Upper lobe of left lung (tissue), 6 donors: Measurements from ENCODE around the gene ABCC4. TPM values are rescaled to one million over a fixed set of nuclear protein-coding genes. Genes with fewer than 3 reads are reported as not detected.

ENCODE experiments used
- ATAC-seq, 2 donors: fragments of 200-7000 bp; cut with Tn5 transposase; one replicate each; pipeline ENCODE4 v1.9.1; 2022; ENCODE audit warnings: mild to moderate bottlenecking in 2 of 2, moderate library complexity in 2 of 2; ENCODE audit not compliant: low FRiP score in 2 of 2
- DNase-seq, 2 donors: peaks; one replicate each; pipeline ENCODE4 v3.0.0-alpha.2; 2019 to 2020
- H3K27ac ChIP-seq, 4 donors: fragments of 200-600 bp; sonication (generic); one replicate each; pipeline ENCODE4 v1.5.1; 2016 to 2019
- H3K27me3 ChIP-seq, 4 donors: fragments of 200-600 bp; sonication (generic); one replicate each; pipeline ENCODE4 v1.5.1; 2017 to 2019
- H3K36me3 ChIP-seq, 4 donors: fragments of 200-600 bp; sonication (generic); one replicate each; pipeline ENCODE4 v1.5.1; 2016 to 2019
- H3K4me1 ChIP-seq, 4 donors: fragments of 200-600 bp; sonication (generic); one replicate each; pipeline ENCODE4 v1.5.1; 2018 to 2019
- H3K4me3 ChIP-seq, 4 donors: fragments of 200-600 bp; sonication (generic); one replicate each; pipeline ENCODE4 v1.5.1; 2017 to 2019; ENCODE audit warnings: mild to moderate bottlenecking in 2 of 4, moderate library complexity in 1 of 4
- H3K9me3 ChIP-seq, 4 donors: fragments of 200-600 bp; sonication (generic); one replicate each; pipeline ENCODE4 v1.5.1; 2018 to 2019
- EP300 ChIP-seq, 4 donors: sonication (generic); formaldehyde crosslinking; IDR thresholded peaks; one replicate each; pipeline ENCODE4 v1.5.1; 2017; ENCODE audit warnings: antibody characterized with exemption in 4 of 4, control low read depth in 2 of 4
- POLR2A ChIP-seq, 4 donors: fragments of 450-650 bp; IDR thresholded peaks; one replicate each; pipeline ENCODE4 v1.5.1; 2016 to 2017; ENCODE audit warnings: antibody characterized with exemption in 4 of 4, mild to moderate bottlenecking in 2 of 4
- POLR2AphosphoS5 ChIP-seq, 2 donors: sonication (generic); formaldehyde crosslinking; IDR thresholded peaks; one replicate each; pipeline ENCODE4 v1.5.1; 2017; ENCODE audit warnings: antibody characterized with exemption in 2 of 2
- WGBS, 2 donors: methylation state at CpG; one replicate each; pipeline ENCODE4 v1.1.5; 2017 to 2018; 5-methylcytosine and 5-hydroxymethylcytosine counted together
- total RNA-seq, 6 donors: library from RNA; depleted of rRNA in 4 of 6; stranded (reverse); fragments of >200 nt in 4 of 6; gene quantifications; one replicate each; pipeline versions ENCODE4 v1.1.0 to v1.2.1, GENCODE V29; 2016 to 2021
- TF ChIP-seq, protein P1 (sequence below), 6 experiments: fragments of 450-650 bp in 4 of 6; fragments of 200-600 bp in 2 of 6; sonication (generic) in 2 of 6; IDR thresholded peaks; one replicate each; pipeline ENCODE4 v1.5.1; 2016 to 2019; ENCODE audit warnings: antibody characterized with exemption in 6 of 6
- donor health status: DM: no; HTN: no; CAD: no; lungs with moderate emphysema.
- donor health status: DM: no; HTN: yes; CAD: no; lungs with severe emphysema.

ABCC4 gene
- total RNA-seq, 6 donors from 2014 or later = 17.0 to 78.6 (median 31.9) TPM

DNA sequence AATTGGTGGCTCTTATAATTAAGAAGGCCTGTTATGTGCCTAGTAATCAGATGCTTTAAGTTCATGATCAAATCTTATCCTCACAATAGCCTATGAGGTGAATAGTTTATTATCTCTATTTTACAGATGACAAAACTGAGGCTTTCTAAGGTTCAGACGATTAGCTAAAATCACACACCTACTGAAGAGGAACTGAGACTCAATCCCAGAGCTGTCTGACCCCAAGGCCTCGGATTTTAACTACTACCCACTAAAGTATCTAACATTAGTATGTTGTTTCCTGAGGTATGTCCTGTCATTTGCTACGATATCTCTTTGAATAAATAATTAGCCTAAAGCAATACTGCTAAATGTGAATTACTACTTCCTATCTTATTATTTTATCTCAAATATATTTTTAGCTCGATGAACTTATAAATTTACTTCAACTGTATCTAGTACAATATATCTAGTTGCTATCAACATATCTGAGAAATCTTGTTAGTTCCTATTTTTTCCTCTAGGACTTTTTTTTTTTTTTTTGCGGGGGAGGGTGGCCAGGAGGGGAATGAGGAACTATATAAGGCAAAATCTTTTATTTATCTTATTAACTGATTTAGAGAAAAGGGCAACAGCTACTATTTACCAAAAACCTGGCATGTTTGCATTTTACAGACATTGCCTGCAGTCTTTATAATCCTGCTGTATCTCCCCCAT is 118.5 kb downstream of the ABCC4 start:
- Histone ChIP-seq H3K27ac (no peak overlapping the region), H3K36me3 (peaks cover 0 to 4% (median 2%) of the 10 kb centered on the region in 4 donors), H3K4me1 (peaks cover 14 to 17% (median 16%) of the 10 kb centered on the region in 4 donors), H3K4me3 (no peak overlapping the region), H3K9me3 (no peaks in the 10 kb centered on the region), H3K27me3 (no peaks in the 10 kb centered on the region)
- 57 to 62% methylated on average over 5 of the region's 5 CpGs for WGBS, 2 donors
- ATAC-seq (no peak), DNase-seq (no peak)
- no peak for TF ChIP-seq EP300 (IDR thresholded peaks at IDR 0.05)
- no peak for TF ChIP-seq POLR2A (IDR thresholded peaks at IDR 0.05)
- TF ChIP-seq POLR2AphosphoS5 (IDR thresholded peaks at IDR 0.05) = no peak
- TF ChIP-seq, protein P1, sequence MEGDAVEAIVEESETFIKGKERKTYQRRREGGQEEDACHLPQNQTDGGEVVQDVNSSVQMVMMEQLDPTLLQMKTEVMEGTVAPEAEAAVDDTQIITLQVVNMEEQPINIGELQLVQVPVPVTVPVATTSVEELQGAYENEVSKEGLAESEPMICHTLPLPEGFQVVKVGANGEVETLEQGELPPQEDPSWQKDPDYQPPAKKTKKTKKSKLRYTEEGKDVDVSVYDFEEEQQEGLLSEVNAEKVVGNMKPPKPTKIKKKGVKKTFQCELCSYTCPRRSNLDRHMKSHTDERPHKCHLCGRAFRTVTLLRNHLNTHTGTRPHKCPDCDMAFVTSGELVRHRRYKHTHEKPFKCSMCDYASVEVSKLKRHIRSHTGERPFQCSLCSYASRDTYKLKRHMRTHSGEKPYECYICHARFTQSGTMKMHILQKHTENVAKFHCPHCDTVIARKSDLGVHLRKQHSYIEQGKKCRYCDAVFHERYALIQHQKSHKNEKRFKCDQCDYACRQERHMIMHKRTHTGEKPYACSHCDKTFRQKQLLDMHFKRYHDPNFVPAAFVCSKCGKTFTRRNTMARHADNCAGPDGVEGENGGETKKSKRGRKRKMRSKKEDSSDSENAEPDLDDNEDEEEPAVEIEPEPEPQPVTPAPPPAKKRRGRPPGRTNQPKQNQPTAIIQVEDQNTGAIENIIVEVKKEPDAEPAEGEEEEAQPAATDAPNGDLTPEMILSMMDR (IDR thresholded peaks at IDR 0.05) = no peak

DNA sequence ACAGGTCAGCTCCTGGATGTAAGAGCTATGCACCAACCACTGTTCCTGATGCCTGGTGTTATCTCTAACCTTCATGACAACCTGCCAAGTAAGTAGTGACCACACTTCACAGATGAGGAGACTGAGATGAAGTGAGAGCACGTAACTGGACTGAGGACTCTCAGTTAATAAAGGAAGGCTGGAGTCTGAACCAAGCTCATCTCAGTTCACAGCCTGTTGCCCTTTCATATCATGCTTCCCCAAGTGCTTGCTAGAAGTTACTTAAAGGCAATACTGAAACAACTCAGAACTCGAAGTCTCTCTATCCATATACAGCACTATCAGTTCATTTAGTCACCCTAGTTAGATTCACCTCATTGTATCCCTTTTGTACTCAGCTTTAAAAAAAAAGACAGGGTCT is 119.7 kb downstream of the ABCC4 start:
- peaks cover 2 to 10% (median 4%) of the 10 kb centered on the region in 4 donors for H3K36me3 ChIP-seq
- no peak for ATAC-seq
- 71 to 87% methylated on average over 2 of the region's 2 CpGs for WGBS, 2 donors
- H3K27me3 ChIP-seq = no peaks in the 10 kb centered on the region
- no peak overlapping the region for H3K27ac ChIP-seq
- no peak for DNase-seq
- peaks cover 14 to 19% (median 16%) of the 10 kb centered on the region in 4 donors for H3K4me1 ChIP-seq
- no peak for TF ChIP-seq EP300 (IDR thresholded peaks at IDR 0.05)
- TF ChIP-seq POLR2A (IDR thresholded peaks at IDR 0.05) = no peak
- no peak overlapping the region for H3K4me3 ChIP-seq
- no peaks in the 10 kb centered on the region for H3K9me3 ChIP-seq

DNA sequence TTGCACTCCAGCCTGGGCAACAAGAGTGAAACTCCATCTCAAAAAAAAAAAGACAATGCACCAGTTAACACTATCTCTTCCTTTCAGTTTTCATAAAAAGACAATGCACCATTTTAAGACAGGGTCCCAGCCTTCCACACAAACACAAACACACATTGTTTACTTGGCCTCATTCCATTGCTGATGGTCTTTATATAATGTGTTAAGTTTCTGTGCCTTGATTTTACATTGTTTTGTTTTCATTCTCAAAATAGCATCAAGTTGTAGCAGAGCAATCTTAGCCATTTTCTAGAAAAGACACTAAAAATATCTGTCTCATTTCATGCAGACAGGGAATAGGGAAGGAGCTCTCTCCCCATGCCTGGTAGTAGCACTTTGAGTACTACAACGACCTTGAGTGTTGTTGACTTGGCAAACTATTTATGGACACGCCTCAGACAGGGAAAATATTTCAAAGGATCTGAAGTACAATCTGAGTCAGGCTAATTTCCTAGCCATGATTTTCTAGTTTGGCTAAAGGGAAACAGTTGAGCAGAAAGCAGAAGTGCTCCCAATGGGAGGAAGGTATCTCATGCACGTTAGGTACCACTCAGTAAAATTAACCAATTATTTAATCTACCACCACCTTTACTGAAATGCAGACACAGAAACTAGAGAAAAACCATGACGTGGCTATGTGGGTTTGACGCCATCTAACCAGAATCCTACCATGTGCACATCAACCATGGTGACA is 120.6 kb downstream of the ABCC4 start:
- 40% methylated on average over 5 of the region's 5 CpGs for WGBS, 2 donors
- Histone ChIP-seq H3K9me3 (no peaks in the 10 kb centered on the region), H3K4me1 (peaks cover 14 to 23% (median 16%) of the 10 kb centered on the region in 4 donors), H3K27ac (peak overlapping the region in 1 of 4 donors; percentile 28), H3K36me3 (peaks cover under 1 to 18% (median 5%) of the 10 kb centered on the region in 4 donors), H3K27me3 (no peaks in the 10 kb centered on the region), H3K4me3 (no peak overlapping the region)
- TF ChIP-seq, protein P1 (IDR thresholded peaks at IDR 0.05) = no peak
- TF ChIP-seq POLR2AphosphoS5 (IDR thresholded peaks at IDR 0.05) = no peak
- no peak for TF ChIP-seq EP300 (IDR thresholded peaks at IDR 0.05)
- no peak for TF ChIP-seq POLR2A (IDR thresholded peaks at IDR 0.05)
- peak in 1 of 2 donors; percentile 32 for DNase-seq
- peak; percentile 56 to 74 for ATAC-seq

DNA sequence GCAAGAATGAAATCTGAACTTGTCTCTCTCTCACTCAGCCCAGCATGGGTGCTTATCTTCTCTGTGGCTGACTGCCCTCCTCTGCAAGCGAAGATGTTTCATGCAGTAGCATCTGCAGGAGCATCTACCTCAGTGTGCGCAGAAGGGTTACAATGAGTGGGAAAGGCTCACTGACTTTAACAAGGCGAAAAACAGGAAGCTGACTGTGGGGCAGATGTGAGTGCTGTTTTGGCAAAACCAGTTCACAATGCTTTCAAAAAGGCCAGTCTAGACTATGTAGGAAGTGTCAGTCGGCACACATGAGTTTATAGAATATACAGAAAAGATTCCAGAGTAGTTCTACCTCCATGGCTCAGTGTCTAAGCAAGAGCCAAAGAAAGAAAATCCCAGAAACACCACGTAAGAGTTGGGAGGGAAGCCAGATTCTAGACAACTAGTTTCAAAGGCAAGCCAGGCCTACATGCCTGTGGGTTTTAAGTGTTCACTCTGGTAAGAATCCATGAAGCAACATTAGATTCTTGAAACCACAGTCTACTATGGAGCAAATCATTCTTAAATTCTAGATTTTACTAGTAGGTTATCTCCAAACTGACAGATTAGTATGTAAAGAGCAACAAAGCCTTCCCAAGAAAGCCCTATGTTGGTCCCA is 124.5 kb downstream of the ABCC4 start:
- peaks cover 0 to 31% (median 9%) of the 10 kb centered on the region in 4 donors for H3K36me3 ChIP-seq
- whole genome bisulfite sequencing, 2 donors = 70 to 79% methylated on average over 5 of the region's 5 CpGs
- ATAC-seq (no peak), DNase-seq (no peak)
- H3K4me3 ChIP-seq = no peak overlapping the region
- peaks cover 11 to 19% (median 14%) of the 10 kb centered on the region in 4 donors for H3K4me1 ChIP-seq
- TF ChIP-seq POLR2AphosphoS5 (IDR thresholded peaks at IDR 0.05) (no peak), EP300 (IDR thresholded peaks at IDR 0.05) (no peak), POLR2A (IDR thresholded peaks at IDR 0.05) (no peak)
- TF ChIP-seq, protein P1 (IDR thresholded peaks at IDR 0.05) = no peak
- no peak overlapping the region for H3K27ac ChIP-seq
- no peaks in the 10 kb centered on the region for H3K9me3 ChIP-seq
- H3K27me3 ChIP-seq = no peaks in the 10 kb centered on the region

DNA sequence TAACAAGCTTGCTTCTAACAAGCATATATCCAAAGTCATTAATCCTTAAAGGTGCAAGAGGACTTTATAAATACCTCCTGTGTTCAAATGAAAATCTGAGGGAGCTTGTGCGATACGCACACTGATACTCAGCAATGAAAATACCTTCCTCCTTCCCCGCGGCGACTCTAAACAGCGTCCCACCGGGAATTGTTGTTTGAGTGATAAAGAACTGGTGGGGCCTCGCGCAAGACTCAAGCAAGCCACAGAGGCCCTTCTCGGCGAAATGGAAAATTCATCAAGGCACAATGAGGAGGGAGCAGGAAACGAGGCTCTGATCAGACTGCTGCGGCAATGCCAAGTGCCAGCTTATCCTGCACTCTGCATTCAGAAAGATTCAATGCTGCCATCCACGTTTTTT is 126.7 kb downstream of the ABCC4 start:
- DNase-seq = no peak
- Histone ChIP-seq H3K4me3 (no peak overlapping the region), H3K9me3 (no peaks in the 10 kb centered on the region), H3K27me3 (no peaks in the 10 kb centered on the region), H3K27ac (no peak overlapping the region), H3K36me3 (peaks cover 0 to 47% (median 11%) of the 10 kb centered on the region in 4 donors), H3K4me1 (peaks cover 0 to 6% (median 0%) of the 10 kb centered on the region in 4 donors)
- no peak for ATAC-seq
- WGBS, 2 donors = 87 to 91% methylated on average over 14 of the region's 14 CpGs
- TF ChIP-seq, protein P1 (IDR thresholded peaks at IDR 0.05) = no peak
- TF ChIP-seq EP300 (IDR thresholded peaks at IDR 0.05) = no peak
- TF ChIP-seq POLR2AphosphoS5 (IDR thresholded peaks at IDR 0.05) = no peak
- TF ChIP-seq POLR2A (IDR thresholded peaks at IDR 0.05) = no peak
